Esophagus squamous epithelium (tissue), 5 donors: Measurements from ENCODE around the gene ACTR1B. TPM values are rescaled to one million over a fixed set of nuclear protein-coding genes. Genes with fewer than 3 reads are reported as not detected.
"Not testable (repeated sequence)": the region's sequence is repeated elsewhere in the genome, so short reads cannot be mapped to it uniquely, and the experiment has no call there.

Source experiments
- DNase-seq: peaks from one replicate; lab custom pipeline; 2025; lab: John Stamatoyannopoulos, UW
- H3K27ac ChIP-seq, 4 donors: fragments of 200-600 bp; sonication (generic); one replicate each; pipeline ENCODE4 v1.5.1; 2016 to 2019; ENCODE audit warnings: mild to moderate bottlenecking in 1 of 4
- H3K27me3 ChIP-seq, 4 donors: fragments of 200-600 bp; sonication (generic); 1 replicate in 3 of 4; 2 replicates in 1 of 4; pipeline versions ENCODE4 v1.5.1 to v1.6.0; 2017 to 2021; ENCODE audit warnings: antibody characterized with exemption in 1 of 4
- H3K36me3 ChIP-seq, 3 donors: fragments of 200-600 bp; sonication (generic); one replicate each; pipeline ENCODE4 v1.5.1; 2016 to 2019
- H3K4me1 ChIP-seq, 3 donors: fragments of 200-600 bp; sonication (generic); one replicate each; pipeline ENCODE4 v1.5.1; 2017 to 2019
- H3K4me3 ChIP-seq, 4 donors: fragments of 200-600 bp; sonication (generic); 1 replicate in 3 of 4; 2 replicates in 1 of 4; pipeline ENCODE4 v1.5.1; 2016 to 2019; ENCODE audit warnings: mild to moderate bottlenecking in 2 of 4, moderate library complexity in 1 of 4
- H3K9me3 ChIP-seq, 3 donors: fragments of 200-600 bp; sonication (generic); one replicate each; pipeline ENCODE4 v1.5.1; 2016 to 2019
- POLR2A ChIP-seq, 4 donors: fragments of 450-650 bp; IDR thresholded peaks; one replicate each; pipeline ENCODE4 v1.6.1; 2017; ENCODE audit warnings: antibody characterized with exemption in 4 of 4, mild to moderate bottlenecking in 4 of 4, moderate library complexity in 3 of 4
- WGBS, 2 donors: methylation state at CpG; one replicate each; pipeline ENCODE4 v1.1.5; 2018; 5-methylcytosine and 5-hydroxymethylcytosine counted together
- intact Hi-C: fragments of 100-400 bp; cut with DNase I; formaldehyde crosslinking; loops from one replicate; pipeline ENCODE4 v1.15.0; 2022
- total RNA-seq, 4 donors: library from RNA; depleted of rRNA; stranded (reverse); fragments of >200 nt; gene quantifications; one replicate each; pipeline ENCODE4 v1.1.0, GENCODE V29; 2016
- TF ChIP-seq, protein P1 (sequence below), 6 experiments: fragments of 450-650 bp in 4 of 6; fragments of 200-600 bp in 2 of 6; sonication (generic) in 2 of 6; IDR thresholded peaks; one replicate each; pipeline ENCODE4 v1.5.1; 2016 to 2019; ENCODE audit warnings: antibody characterized with exemption in 6 of 6, mild to moderate bottlenecking in 4 of 6, moderate library complexity in 4 of 6
- donor health status: DM: yes; HTN: yes; CAD: no.

ACTR1B gene
- total RNA-seq, 4 donors from 2014 or later, result 29.3 to 57.8 (median 47.5) TPM

DNA sequence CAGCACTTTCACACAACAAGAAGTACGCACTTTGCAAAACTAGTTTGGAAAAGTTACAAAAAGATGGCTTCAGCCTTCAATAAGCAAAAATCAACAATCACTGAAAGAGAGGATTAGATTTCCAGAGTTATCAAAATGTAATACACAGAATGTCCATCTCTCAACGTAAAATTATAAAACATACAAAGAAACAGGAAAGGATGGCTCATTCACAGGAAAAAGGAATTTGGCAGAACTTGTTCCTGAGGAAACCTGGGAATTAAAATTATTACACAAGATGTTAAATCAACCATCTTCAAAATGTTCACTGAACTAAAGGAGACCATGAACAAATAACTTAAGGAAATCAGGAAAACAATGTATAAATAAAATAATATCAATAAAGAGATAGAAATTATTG lies 13.6 kb upstream of the ACTR1B start:
- 80 to 91% methylated on average over 2 of the region's 2 CpGs for WGBS, 2 donors
- intact Hi-C loops, result no loop called here
- no peak overlapping the region for H3K4me3 ChIP-seq
- H3K4me1 ChIP-seq, result no peaks in the 10 kb centered on the region
- no peak overlapping the region for H3K27ac ChIP-seq
- no peaks in the 10 kb centered on the region for H3K9me3 ChIP-seq
- no peaks in the 10 kb centered on the region for H3K36me3 ChIP-seq
- no peak for DNase-seq
- no peaks in the 10 kb centered on the region for H3K27me3 ChIP-seq
- TF ChIP-seq POLR2A (IDR thresholded peaks at IDR 0.05), result no peak
- TF ChIP-seq, protein P1, sequence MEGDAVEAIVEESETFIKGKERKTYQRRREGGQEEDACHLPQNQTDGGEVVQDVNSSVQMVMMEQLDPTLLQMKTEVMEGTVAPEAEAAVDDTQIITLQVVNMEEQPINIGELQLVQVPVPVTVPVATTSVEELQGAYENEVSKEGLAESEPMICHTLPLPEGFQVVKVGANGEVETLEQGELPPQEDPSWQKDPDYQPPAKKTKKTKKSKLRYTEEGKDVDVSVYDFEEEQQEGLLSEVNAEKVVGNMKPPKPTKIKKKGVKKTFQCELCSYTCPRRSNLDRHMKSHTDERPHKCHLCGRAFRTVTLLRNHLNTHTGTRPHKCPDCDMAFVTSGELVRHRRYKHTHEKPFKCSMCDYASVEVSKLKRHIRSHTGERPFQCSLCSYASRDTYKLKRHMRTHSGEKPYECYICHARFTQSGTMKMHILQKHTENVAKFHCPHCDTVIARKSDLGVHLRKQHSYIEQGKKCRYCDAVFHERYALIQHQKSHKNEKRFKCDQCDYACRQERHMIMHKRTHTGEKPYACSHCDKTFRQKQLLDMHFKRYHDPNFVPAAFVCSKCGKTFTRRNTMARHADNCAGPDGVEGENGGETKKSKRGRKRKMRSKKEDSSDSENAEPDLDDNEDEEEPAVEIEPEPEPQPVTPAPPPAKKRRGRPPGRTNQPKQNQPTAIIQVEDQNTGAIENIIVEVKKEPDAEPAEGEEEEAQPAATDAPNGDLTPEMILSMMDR (IDR thresholded peaks at IDR 0.05), result no peak

DNA sequence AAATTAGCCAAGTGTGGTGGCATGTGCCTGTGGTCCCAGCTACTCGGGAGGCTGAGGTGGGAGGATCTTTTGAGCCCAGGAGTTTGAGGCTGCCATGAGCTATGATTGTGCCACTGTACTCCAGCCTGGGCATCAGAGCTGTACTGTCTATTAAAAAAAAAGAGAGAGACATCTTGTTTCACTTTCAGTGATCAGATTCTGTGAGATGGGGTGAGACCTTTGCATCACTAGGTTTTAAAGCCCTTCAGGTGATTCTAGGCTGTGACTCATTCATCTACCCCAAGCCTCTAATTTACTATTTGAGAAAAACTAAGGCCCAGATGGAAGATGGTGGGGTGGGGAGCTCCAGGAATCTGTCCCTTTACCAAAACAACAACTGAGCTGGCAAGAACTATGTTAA lies 12.8 kb upstream of the ACTR1B start:
- Histone ChIP-seq H3K36me3 (no peaks in the 10 kb centered on the region), H3K27me3 (no peaks in the 10 kb centered on the region), H3K4me1 (no peaks in the 10 kb centered on the region), H3K27ac (no peak overlapping the region), H3K9me3 (no peaks in the 10 kb centered on the region), H3K4me3 (no peak overlapping the region)
- 88 to 100% methylated on average over 1 of the region's 1 CpG for WGBS, 2 donors
- no peak for TF ChIP-seq POLR2A (IDR thresholded peaks at IDR 0.05)
- TF ChIP-seq, protein P1 (IDR thresholded peaks at IDR 0.05), result no peak
- intact Hi-C loops, result no loop called here
- DNase-seq, result no peak

DNA sequence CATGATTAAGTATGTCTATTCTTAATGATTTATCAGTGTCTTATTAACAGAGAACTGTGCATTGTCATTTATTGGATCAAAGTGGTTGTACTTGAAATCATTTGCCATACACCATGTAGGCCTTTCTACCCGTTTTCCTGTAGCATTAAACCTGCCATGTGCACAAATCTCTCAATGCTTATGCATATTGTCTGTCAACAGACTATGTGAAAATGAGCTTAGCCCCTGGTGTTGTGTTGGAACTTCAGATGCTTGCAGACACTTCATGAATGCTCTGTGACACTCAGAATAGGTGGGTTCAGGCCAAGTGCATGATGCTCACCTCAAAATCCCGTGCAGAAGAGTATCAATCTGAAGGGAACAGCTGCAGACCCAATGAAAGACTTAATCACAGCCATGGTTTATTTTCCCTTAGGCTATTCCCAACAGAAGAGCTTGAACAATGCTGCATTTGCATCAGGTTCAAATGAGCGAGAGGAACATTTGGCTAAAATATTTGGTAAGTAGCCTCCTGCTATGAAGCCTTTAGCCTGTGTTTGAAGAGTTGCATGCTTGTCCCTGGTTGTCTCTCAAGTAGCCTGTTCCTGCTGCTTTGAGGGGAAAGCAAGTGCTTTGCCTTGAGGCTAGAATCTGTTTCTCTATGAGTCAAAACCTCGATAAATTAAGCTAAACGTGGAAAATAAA lies 11.7 kb upstream of the ACTR1B start:
- intact Hi-C loops, result no loop called here
- Histone ChIP-seq H3K36me3 (no peaks in the 10 kb centered on the region), H3K4me3 (no peak overlapping the region), H3K9me3 (no peaks in the 10 kb centered on the region), H3K4me1 (no peaks in the 10 kb centered on the region), H3K27me3 (no peaks in the 10 kb centered on the region), H3K27ac (no peak overlapping the region)
- no peak for DNase-seq
- TF ChIP-seq POLR2A (IDR thresholded peaks at IDR 0.05), result no peak
- TF ChIP-seq, protein P1 (IDR thresholded peaks at IDR 0.05), result no peak
- 53 to 55% methylated on average over 4 to 5 of the region's 5 CpGs for WGBS, 2 donors

DNA sequence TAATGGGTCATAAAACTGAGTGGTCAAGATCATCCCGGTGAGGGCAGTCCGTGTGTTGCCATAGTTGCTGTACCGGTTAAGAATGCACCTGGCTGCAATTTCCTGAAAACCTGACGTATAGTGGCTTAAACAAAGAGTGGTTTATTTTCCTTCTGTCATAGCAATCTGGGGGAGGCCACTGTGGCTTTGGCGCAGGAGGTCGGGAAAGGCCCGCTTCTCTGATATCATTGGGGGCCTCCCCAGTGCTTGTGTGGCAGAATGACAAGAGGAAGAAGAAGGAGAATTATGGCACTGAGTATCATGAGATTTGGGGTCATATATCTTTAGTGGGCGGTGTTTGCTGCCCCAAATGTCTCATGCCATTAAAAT lies 10.1 kb upstream of the ACTR1B start:
- no peaks in the 10 kb centered on the region for H3K36me3 ChIP-seq
- H3K9me3 ChIP-seq, result no peaks in the 10 kb centered on the region
- intact Hi-C loops, result no loop called here
- H3K4me1 ChIP-seq, result no peaks in the 10 kb centered on the region
- H3K27me3 ChIP-seq, result no peaks in the 10 kb centered on the region
- WGBS, 2 donors, result 61 to 68% methylated on average over 6 to 8 of the region's 8 CpGs
- no peak for DNase-seq
- no peak for TF ChIP-seq POLR2A (IDR thresholded peaks at IDR 0.05)
- TF ChIP-seq, protein P1 (IDR thresholded peaks at IDR 0.05), result no peak
- H3K4me3 ChIP-seq, result no peak overlapping the region
- H3K27ac ChIP-seq, result no peak overlapping the region

DNA sequence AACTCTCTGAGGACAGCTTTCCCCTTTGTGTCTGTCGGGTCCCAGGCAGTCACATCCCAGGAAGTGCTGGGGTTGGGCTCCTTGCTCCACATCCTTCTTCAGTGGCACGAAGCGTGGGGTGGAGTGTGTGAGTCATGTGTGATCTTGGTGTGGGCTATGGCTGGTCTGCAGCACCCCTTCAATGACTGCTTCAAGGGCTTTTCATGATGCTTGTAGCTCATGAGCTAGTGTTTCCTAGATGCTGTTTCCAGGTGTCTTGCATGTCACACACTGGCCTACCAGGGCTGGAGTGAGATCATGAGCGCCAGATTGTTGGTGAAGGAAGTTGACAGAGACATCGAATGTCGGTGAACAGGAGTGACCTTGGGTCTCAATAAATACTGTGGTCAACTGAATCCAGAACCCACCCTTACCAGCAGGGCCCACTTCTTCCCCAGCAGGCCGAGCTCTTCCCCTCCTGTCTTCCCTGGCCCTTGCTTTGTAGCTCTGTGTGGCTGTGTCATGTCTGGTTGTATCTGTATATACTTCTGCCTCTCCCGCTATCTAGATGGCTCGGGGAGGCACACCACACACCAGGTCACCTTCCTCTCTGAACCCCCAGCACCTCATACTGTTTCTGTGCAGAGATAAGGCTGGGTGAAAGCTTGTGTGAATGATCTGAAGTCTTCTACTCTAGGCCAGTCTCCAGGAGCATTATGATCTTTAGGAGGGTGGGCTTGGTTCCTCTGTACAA lies 9.5 kb upstream of the ACTR1B start:
- Histone ChIP-seq H3K4me1 (no peaks in the 10 kb centered on the region), H3K4me3 (no peak overlapping the region), H3K36me3 (no peaks in the 10 kb centered on the region), H3K27ac (no peak overlapping the region), H3K27me3 (no peaks in the 10 kb centered on the region), H3K9me3 (no peaks in the 10 kb centered on the region)
- no peak for DNase-seq
- no peak for TF ChIP-seq POLR2A (IDR thresholded peaks at IDR 0.05)
- TF ChIP-seq, protein P1 (IDR thresholded peaks at IDR 0.05), result no peak
- intact Hi-C loops, result no loop called here
- WGBS, 2 donors, result 77 to 82% methylated on average over 7 of the region's 9 CpGs

DNA sequence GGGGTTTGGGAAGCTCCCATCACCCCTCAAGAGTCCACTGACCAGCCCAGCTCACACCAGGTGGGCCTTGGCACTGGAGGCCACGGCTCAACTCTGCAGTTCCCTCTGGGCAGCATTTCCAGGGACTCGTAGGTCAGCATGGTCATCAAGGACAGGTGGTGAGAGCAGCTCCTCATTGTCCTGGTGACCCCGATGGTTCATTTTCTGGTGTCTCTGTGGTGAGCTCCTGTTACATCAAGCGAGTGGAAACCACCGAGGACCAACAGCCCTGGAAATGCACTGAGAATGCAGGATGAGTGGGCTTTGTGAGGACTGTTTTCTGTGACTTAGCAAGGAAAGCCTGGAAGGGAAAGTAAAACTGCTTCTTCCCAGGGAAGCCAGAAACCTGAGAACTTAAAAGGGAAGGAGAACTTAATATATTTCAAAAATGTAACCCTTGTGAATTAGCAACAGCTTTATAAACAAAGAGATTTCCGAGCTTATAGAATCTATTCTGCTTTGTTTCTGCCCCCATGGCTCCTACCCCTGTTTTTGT lies 8.8 kb upstream of the ACTR1B start:
- H3K36me3 ChIP-seq, H3K4me1 ChIP-seq, H3K4me3 ChIP-seq, DNase-seq, H3K27me3 ChIP-seq, H3K27ac ChIP-seq, H3K9me3 ChIP-seq, intact Hi-C loops: not testable (repeated sequence)
- WGBS, 2 donors, result 87 to 89% methylated on average over 2 to 3 of the region's 6 CpGs
